DMS 273 (cell line): ENCODE measurements around the gene SFMBT2.

Source experiments
- DNase-seq: peaks from one replicate; lab custom pipeline; 2025; ENCODE audit not compliant: unreplicated experiment; lab: John Stamatoyannopoulos, UW

The SFMBT2 gene

DNA sequence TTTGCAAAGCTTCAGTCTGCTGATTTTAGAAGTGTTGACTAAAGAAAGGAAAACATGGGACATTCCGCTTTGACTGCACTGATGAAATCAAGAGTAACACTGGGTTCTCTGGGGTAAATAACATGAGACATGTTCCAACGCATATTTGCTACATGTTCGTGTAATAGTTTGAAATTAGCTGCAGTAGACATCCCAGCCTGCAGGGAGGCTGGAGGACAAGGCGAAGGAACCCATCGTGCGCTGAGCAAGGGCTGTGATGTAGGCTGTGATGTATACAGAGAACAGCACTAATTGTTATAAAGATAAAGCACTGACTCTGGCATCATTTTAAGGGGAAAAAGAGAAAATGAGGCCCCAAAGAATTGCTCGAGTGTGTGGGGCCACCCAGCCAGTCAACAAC, 40.3 kb downstream of the SFMBT2 start:
- no peak for DNase-seq

- DNase-seq: no peak
Observed at GRCh38 chr10:7365027-7365745, 45.6 kb downstream of the SFMBT2 start.

DNA sequence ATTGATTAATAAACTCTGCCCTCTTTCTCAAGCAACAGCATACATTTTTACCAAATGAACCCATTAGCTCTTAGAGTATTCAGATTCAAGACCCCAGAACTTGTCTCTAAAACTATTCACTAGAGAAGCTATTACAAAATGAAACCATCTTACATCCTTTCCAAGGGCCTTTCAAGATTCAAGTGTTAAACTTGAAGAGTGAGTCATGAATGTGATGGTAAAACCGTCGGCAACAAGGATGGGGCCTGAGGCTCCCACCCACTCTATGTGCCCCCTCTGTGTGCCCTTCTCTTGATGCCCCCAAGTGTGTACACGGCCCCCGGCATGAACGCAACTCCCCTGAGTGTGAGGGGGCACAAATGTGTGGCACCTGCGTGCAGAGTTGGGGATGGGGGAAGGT, 46.4 kb downstream of the SFMBT2 start:
- DNase-seq: no peak

- DNase-seq: no peak
Observed at GRCh38 chr10:7363700-7364099, 47.1 kb downstream of the SFMBT2 start.

- no peak for DNase-seq
Observed at GRCh38 chr10:7362471-7362870, 48.4 kb downstream of the SFMBT2 start.

DNA sequence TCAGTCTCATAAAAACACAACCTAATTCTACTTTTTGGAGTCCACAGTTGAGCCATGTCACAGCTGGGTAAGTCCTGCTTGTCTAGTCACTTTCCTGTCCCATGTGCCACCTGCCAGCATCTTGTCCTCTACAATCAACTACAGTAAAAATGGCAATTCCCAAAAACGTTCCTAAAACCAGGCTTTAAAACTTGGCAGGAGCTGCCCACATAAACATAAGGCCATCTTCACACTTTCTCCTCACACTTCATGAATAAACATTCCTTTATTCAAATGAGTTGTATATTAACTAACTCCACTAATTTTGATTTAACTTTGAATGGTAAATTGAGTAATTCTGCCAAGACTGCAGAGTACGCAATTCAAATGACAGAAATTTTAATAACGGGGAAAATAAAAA, 49.5 kb downstream of the SFMBT2 start:
- no peak for DNase-seq

GRCh38 chr10:7359954-7360353, 50.9 kb downstream of the SFMBT2 start:
- DNase-seq: no peak

GRCh38 chr10:7359356-7359755, 51.5 kb downstream of the SFMBT2 start:
- no peak for DNase-seq

DNA sequence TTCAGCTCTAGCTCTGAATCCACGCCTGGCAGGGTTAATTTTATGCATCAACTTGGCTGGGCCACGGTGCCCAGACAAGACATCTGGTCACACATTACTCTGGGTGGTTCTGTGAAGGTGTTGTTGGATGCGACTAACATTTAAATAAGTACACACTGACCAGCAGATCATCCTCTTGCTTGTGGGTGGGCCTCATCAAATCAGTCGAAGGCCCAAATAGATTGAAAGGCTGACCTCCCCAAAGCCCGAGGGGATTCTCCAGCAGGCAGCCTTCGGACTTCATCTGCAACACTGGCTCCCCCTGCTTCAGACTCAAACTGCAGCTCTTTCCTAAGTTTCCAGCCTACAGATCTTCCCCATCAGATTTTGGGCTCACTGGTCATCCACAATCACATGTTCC, 53.6 kb downstream of the SFMBT2 start:
- DNase-seq: no peak

- DNase-seq: no peak
Observed at GRCh38 chr10:7354330-7355047, 56.3 kb downstream of the SFMBT2 start.

DNA sequence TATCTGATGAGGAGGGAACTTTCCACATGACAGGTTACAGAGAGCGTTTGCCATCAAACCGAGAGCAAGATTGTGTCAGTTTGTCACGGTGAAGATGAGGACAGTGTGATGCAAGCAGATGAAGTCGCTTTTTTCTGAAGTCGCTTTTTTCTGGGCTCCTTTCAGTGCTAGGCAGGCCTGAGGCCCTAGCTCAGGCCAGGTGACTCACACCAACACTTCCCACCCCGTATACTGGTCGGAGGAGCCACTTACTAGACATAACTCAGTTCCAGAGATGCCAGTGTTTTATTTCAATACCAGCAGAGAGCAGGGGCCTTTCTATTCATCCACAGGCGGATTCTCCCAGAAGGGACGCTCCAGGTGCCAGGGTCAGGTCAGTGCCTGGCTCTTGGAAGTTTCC, 58.9 kb downstream of the SFMBT2 start:
- DNase-seq: no peak

- DNase-seq: no peak
Observed at GRCh38 chr10:7350541-7351195, 60.2 kb downstream of the SFMBT2 start.

- DNase-seq: no peak
Observed at GRCh38 chr10:7345717-7346116, 65.1 kb downstream of the SFMBT2 start.

GRCh38 chr10:7343040-7343439, 67.8 kb downstream of the SFMBT2 start:
- no peak for DNase-seq

GRCh38 chr10:7340179-7340874, 70.5 kb downstream of the SFMBT2 start:
- no peak for DNase-seq

GRCh38 chr10:7339510-7339909, 71.3 kb downstream of the SFMBT2 start:
- DNase-seq: no peak

DNA sequence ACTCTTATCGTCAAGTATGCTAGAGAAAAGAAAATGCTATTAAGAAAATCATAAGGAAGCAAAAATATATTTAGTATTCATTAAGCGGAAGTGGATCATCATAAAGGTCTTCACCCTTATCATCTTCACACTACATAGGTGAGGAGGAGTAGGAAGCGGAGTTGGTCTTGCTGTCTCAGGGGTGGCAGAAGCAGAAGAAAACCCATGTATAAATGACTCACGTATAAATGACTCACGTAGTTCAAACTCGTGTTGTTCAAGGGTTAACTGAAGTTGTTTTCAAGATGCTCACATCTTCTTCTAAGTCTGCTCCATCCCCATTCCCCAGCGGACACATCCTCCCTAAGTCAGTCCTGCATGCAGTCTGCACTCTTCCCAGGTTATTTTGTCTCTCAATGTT, 72.4 kb downstream of the SFMBT2 start:
- DNase-seq: no peak

- DNase-seq: no peak
Observed at GRCh38 chr10:7337431-7338171, 73.2 kb downstream of the SFMBT2 start.

- DNase-seq: no peak
Observed at GRCh38 chr10:7335977-7336376, 74.9 kb downstream of the SFMBT2 start.

GRCh38 chr10:7334642-7334964, 76.2 kb downstream of the SFMBT2 start:
- no peak for DNase-seq
